Stomach (tissue), 4 donors: ENCODE data around the gene CA6.

Experiments
- CTCF ChIP-seq, 7 experiments: fragments of 450-650 bp in 4 of 7; fragments of 200-600 bp in 3 of 7; sonication (generic) in 3 of 7; IDR thresholded peaks; one replicate each; pipeline ENCODE4 v1.5.1; 2016 to 2019; ENCODE audit warnings: antibody characterized with exemption in 7 of 7, control low read depth in 2 of 7, mild to moderate bottlenecking in 1 of 7
- POLR2A ChIP-seq, 4 donors: fragments of 450-650 bp; IDR thresholded peaks; one replicate each; pipeline ENCODE4 v1.6.1; 2016; ENCODE audit warnings: antibody characterized with exemption in 4 of 4, control low read depth in 2 of 4, mild to moderate bottlenecking in 1 of 4, moderate library complexity in 1 of 4

DNA sequence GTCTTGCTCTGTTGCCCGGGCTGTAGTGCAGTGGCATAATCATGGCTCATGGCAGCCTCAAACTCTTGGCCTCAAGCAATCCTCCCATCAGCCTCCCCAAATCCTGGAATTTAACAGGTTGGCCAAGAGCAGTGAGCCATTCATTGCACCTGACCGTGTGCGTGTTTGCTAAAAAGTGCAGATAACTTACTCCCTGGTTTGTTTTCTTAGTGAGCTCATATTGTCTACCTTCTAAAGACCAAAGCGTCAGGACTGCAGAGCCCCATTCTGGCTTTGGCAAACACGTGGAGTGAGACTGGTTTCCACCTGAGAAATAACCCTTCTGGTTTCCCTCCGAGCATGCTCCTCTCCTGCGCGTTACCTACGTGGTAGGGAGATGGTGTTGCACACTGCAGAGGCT lies 32.2 kb upstream of the CA6 start:
- TF ChIP-seq CTCF (IDR thresholded peaks at IDR 0.05) (no peak), POLR2A (IDR thresholded peaks at IDR 0.05) (no peak)
